K562 (cell line): Measurements from ENCODE around the gene PPT1. TPM values are rescaled to one million over a fixed set of nuclear protein-coding genes. Genes with fewer than 3 reads are reported as not detected.

Experiments
- CCNT2 ChIP-seq: IDR thresholded peaks from 2 replicates; pipeline ENCODE4 v1.6.1; 2011; ENCODE audit warnings: borderline replicate concordance, low read depth, mild to moderate bottlenecking, moderate library complexity, mixed read lengths, low read length; ENCODE audit not compliant: insufficient read length; ENCODE audit errors: extremely low read depth
- DMBX1 ChIP-seq: fragments of 250-450 bp; sonication (Bioruptor Pico); IDR thresholded peaks from 2 replicates; pipeline ENCODE4 v1.8.0; 2022; ENCODE audit warnings: inconsistent platforms, mild to moderate bottlenecking, moderate library complexity, borderline replicate concordance
- ETV6 ChIP-seq, 3 experiments: fragments of 150-350 bp in 1 of 3; sonication (generic) in 1 of 3; formaldehyde crosslinking in 1 of 3; IDR thresholded peaks; 2 replicates each; pipeline versions ENCODE4 v1.6.1 to v1.8.0; 2014 to 2022; ENCODE audit warnings: borderline replicate concordance in 2 of 3, low read depth in 2 of 3, antibody characterized with exemption in 1 of 3, low read length in 1 of 3, mild to moderate bottlenecking in 1 of 3, missing genetic modification reagents in 1 of 3
- GATAD2B ChIP-seq: fragments of 450-650 bp; IDR thresholded peaks from 2 replicates; pipeline ENCODE4 v1.6.1; 2017; ENCODE audit warnings: mild to moderate bottlenecking, borderline replicate concordance
- HCFC1 ChIP-seq: IDR thresholded peaks from 2 replicates; pipeline ENCODE4 v1.6.1; 2012; ENCODE audit warnings: low read depth, low read length, improper control_type of control experiment
- HDGF ChIP-seq: fragments of 450-650 bp; IDR thresholded peaks from 2 replicates; pipeline ENCODE4 v1.6.1; 2016
- HLTF ChIP-seq: fragments of 450-650 bp; IDR thresholded peaks from 2 replicates; pipeline ENCODE4 v1.6.1; 2016
- KDM1A ChIP-seq, 2 experiments: fragments of 450-650 bp; IDR thresholded peaks; 2 replicates each; pipeline ENCODE4 v1.6.1; 2016; ENCODE audit warnings: mild to moderate bottlenecking in 2 of 2
- MBD2 ChIP-seq: sonication (generic); IDR thresholded peaks from 2 replicates; pipeline ENCODE4 v1.6.1; 2016; ENCODE audit warnings: low read depth, borderline replicate concordance
- NCOA2 ChIP-seq, 2 experiments: fragments of 450-650 bp; IDR thresholded peaks; 2 replicates each; pipeline ENCODE4 v1.6.1; 2018; ENCODE audit warnings: mild to moderate bottlenecking in 2 of 2, moderate library complexity in 1 of 2; ENCODE audit not compliant: partially characterized antibody in 2 of 2
- PKNOX1 ChIP-seq: fragments of 450-650 bp; IDR thresholded peaks from 2 replicates; pipeline ENCODE4 v1.6.1; 2016
- RBM15 ChIP-seq: fragments of 200-400 bp; formaldehyde crosslinking; IDR thresholded peaks from 2 replicates; pipeline ENCODE4 v1.6.1; 2018; ENCODE audit warnings: mild to moderate bottlenecking, low read length, moderate library complexity; ENCODE audit not compliant: insufficient read depth
- RUNX1 ChIP-seq: sonication (generic); IDR thresholded peaks from 2 replicates; pipeline ENCODE4 v1.6.1; 2016; ENCODE audit warnings: antibody characterized with exemption, low read depth
- ZNF184 ChIP-seq: sonication (generic); formaldehyde crosslinking; IDR thresholded peaks from 2 replicates; pipeline ENCODE4 v1.5.0; 2020; ENCODE audit warnings: missing genetic modification reagents
- polyA plus RNA-seq, 8 experiments: library from polyadenylated mRNA; depleted of rRNA in 4 of 8; stranded (reverse) in 5 of 8; unstranded in 3 of 8; fragments of >200 nt; fragmentation: Nextera tagmentation in 2 of 8; fragmentation: Illumina TruSeq in 1 of 8; extraction: Ambion mirVana in 2 of 8; extraction: Trizol in 1 of 8; gene quantifications; 2 replicates each; pipeline versions ENCODE4 v1.2.1 to v1.2.3, GENCODE V29; 2011 to 2014; ENCODE audit warnings: inconsistent platforms in 1 of 8, missing spikeins in 1 of 8
- total RNA-seq, 7 experiments: library from RNA; depleted of rRNA in 6 of 7; stranded (reverse); fragments of >200 nt in 6 of 7; fragmentation: Illumina TruSeq in 2 of 7; extraction: Trizol in 2 of 7; gene quantifications; 2 replicates each; pipeline versions ENCODE4 v1.2.1 to v1.2.3, GENCODE V29; 2011 to 2021; ENCODE audit warnings: low replicate concordance in 1 of 7
- TF ChIP-seq, protein P1 (sequence below): sonication (generic); formaldehyde crosslinking; IDR thresholded peaks from 2 replicates; pipeline ENCODE4 v1.8.0; 2022; ENCODE audit warnings: missing genetic modification reagents, mild to moderate bottlenecking, borderline replicate concordance
- TF ChIP-seq, protein P2 (sequence below): sonication (generic); formaldehyde crosslinking; IDR thresholded peaks from 2 replicates; pipeline ENCODE4 v1.8.0; 2023; ENCODE audit warnings: mild to moderate bottlenecking, missing genetic modification reagents
- TF ChIP-seq, protein P3 (sequence below): sonication (generic); formaldehyde crosslinking; IDR thresholded peaks from 2 replicates; pipeline ENCODE4 v1.4.0; 2020; ENCODE audit warnings: mild to moderate bottlenecking, missing genetic modification reagents

The PPT1 gene
- total and polyA plus RNA-seq, 9 of the 15 experiments (the other 6 are each of a cell fraction or from before 2014, with no cell fraction given), result 72.2 to 285 (median 143) TPM

DNA sequence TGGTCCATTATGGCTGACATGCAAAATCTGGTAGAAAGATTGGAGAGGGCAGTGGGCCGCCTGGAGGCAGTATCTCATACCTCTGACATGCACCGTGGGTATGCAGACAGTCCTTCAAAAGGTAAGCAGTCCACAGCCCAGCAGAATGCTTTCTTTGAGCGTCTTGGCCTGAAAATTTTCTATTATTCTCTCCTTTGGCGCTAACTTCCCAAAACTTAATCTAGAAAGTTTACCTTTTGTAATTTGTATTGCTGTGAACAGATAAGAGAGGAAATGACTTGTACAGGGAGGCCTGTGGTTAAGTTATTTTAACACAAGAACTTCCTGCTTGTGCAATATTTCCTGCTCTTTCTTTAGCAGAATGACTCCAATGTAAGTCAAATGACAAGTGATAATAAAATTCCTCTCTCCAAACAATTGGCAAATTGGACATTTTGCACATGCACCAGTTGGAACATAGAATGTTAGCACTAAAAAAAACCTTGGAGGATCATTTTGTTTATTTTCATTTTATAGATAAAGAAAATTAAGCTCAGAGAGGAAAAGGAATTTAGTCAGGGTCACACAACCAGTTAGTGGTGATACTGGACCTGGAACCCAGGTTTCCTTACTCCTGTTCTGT is 37.6 kb downstream of the PPT1 start (continued):
- TF ChIP-seq RUNX1, result no peak
- TF ChIP-seq, protein P1, sequence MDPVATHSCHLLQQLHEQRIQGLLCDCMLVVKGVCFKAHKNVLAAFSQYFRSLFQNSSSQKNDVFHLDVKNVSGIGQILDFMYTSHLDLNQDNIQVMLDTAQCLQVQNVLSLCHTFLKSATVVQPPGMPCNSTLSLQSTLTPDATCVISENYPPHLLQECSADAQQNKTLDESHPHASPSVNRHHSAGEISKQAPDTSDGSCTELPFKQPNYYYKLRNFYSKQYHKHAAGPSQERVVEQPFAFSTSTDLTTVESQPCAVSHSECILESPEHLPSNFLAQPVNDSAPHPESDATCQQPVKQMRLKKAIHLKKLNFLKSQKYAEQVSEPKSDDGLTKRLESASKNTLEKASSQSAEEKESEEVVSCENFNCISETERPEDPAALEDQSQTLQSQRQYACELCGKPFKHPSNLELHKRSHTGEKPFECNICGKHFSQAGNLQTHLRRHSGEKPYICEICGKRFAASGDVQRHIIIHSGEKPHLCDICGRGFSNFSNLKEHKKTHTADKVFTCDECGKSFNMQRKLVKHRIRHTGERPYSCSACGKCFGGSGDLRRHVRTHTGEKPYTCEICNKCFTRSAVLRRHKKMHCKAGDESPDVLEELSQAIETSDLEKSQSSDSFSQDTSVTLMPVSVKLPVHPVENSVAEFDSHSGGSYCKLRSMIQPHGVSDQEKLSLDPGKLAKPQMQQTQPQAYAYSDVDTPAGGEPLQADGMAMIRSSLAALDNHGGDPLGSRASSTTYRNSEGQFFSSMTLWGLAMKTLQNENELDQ (CRISPR knock-in tag), result no peak
- TF ChIP-seq, protein P2, sequence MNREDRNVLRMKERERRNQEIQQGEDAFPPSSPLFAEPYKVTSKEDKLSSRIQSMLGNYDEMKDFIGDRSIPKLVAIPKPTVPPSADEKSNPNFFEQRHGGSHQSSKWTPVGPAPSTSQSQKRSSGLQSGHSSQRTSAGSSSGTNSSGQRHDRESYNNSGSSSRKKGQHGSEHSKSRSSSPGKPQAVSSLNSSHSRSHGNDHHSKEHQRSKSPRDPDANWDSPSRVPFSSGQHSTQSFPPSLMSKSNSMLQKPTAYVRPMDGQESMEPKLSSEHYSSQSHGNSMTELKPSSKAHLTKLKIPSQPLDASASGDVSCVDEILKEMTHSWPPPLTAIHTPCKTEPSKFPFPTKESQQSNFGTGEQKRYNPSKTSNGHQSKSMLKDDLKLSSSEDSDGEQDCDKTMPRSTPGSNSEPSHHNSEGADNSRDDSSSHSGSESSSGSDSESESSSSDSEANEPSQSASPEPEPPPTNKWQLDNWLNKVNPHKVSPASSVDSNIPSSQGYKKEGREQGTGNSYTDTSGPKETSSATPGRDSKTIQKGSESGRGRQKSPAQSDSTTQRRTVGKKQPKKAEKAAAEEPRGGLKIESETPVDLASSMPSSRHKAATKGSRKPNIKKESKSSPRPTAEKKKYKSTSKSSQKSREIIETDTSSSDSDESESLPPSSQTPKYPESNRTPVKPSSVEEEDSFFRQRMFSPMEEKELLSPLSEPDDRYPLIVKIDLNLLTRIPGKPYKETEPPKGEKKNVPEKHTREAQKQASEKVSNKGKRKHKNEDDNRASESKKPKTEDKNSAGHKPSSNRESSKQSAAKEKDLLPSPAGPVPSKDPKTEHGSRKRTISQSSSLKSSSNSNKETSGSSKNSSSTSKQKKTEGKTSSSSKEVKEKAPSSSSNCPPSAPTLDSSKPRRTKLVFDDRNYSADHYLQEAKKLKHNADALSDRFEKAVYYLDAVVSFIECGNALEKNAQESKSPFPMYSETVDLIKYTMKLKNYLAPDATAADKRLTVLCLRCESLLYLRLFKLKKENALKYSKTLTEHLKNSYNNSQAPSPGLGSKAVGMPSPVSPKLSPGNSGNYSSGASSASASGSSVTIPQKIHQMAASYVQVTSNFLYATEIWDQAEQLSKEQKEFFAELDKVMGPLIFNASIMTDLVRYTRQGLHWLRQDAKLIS (CRISPR knock-in tag), result no peak
- TF ChIP-seq CCNT2, result peak; percentile 81
- TF ChIP-seq ZNF184 (CRISPR knock-in tag), result no peak
- peak; percentile 10; the same call in 1 of the 2 replicates for TF ChIP-seq PKNOX1
- peak; percentile 99 to 100 for TF ChIP-seq ETV6 (IDR thresholded peaks at IDR 0.05; ENCODE audit: borderline replicate concordance in 1 of 2, low read depth in 2 of 2, low read length in 1 of 2)
- no peak for TF ChIP-seq ETV6 (CRISPR knock-in tag; IDR thresholded peaks at IDR 0.05; ENCODE audit: borderline replicate concordance)
- no peak for TF ChIP-seq HDGF
- peak; percentile 43; the same call in 1 of the 2 replicates for TF ChIP-seq DMBX1
- no peak for TF ChIP-seq RBM15
- TF ChIP-seq, protein P3, sequence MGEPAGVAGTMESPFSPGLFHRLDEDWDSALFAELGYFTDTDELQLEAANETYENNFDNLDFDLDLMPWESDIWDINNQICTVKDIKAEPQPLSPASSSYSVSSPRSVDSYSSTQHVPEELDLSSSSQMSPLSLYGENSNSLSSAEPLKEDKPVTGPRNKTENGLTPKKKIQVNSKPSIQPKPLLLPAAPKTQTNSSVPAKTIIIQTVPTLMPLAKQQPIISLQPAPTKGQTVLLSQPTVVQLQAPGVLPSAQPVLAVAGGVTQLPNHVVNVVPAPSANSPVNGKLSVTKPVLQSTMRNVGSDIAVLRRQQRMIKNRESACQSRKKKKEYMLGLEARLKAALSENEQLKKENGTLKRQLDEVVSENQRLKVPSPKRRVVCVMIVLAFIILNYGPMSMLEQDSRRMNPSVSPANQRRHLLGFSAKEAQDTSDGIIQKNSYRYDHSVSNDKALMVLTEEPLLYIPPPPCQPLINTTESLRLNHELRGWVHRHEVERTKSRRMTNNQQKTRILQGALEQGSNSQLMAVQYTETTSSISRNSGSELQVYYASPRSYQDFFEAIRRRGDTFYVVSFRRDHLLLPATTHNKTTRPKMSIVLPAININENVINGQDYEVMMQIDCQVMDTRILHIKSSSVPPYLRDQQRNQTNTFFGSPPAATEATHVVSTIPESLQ (CRISPR knock-in tag), result no peak
- 0 out of 2 replicates have a peak, but pooled peaks have one; percentile 31 for TF ChIP-seq HCFC1
- peak in 1 of 2 experiments; percentile 32; a peak in 2 of 4 replicates for TF ChIP-seq KDM1A (IDR thresholded peaks at IDR 0.05)
- TF ChIP-seq MBD2, result peak; percentile 53; the same call in 1 of the 2 replicates
- TF ChIP-seq GATAD2B, result 0 out of 2 replicates have a peak, but pooled peaks have one; percentile 63
- no peak for TF ChIP-seq HLTF
- peak; percentile 7 to 36 for TF ChIP-seq NCOA2 (IDR thresholded peaks at IDR 0.05; ENCODE audit: partially characterized antibody in 2 of 2)
